Suprapubic skin (tissue), 4 donors: ENCODE results near the gene ARID4B. TPM values are rescaled to one million over a fixed set of nuclear protein-coding genes. Genes with fewer than 3 reads are reported as not detected.
A peak's percentile ranks its signal among the peaks of the same experiment; 100 is the strongest.
"Not testable (repeated sequence)": the region's sequence is repeated elsewhere in the genome, so short reads cannot be mapped to it uniquely, and the experiment has no call there.

Experiments
- DNase-seq, 2 donors: peaks; one replicate each; pipeline ENCODE4 v3.0.0-alpha.2; 2019; ENCODE audit warnings: low spot score in 2 of 2
- H3K27ac ChIP-seq: fragments of 200-600 bp; sonication (generic); one replicate; pipeline ENCODE4 v1.5.1; 2019
- H3K27me3 ChIP-seq: fragments of 200-600 bp; sonication (generic); one replicate; pipeline ENCODE4 v1.5.1; 2019
- H3K36me3 ChIP-seq: fragments of 200-600 bp; sonication (generic); one replicate; pipeline ENCODE4 v1.5.1; 2019
- H3K4me1 ChIP-seq: fragments of 200-600 bp; sonication (generic); one replicate; pipeline ENCODE4 v1.5.1; 2019
- H3K4me3 ChIP-seq: fragments of 200-600 bp; sonication (generic); one replicate; pipeline ENCODE4 v1.5.1; 2019; ENCODE audit warnings: mild to moderate bottlenecking
- H3K9me3 ChIP-seq: fragments of 200-600 bp; sonication (generic); one replicate; pipeline ENCODE4 v1.5.1; 2019
- EP300 ChIP-seq: sonication (generic); formaldehyde crosslinking; IDR thresholded peaks from one replicate; pipeline ENCODE4 v1.6.1; 2017; ENCODE audit warnings: antibody characterized with exemption
- POLR2A ChIP-seq, 2 donors: fragments of 450-650 bp; IDR thresholded peaks; one replicate each; pipeline ENCODE4 v1.6.1; 2017; ENCODE audit warnings: antibody characterized with exemption in 2 of 2, mild to moderate bottlenecking in 2 of 2, moderate library complexity in 2 of 2
- POLR2AphosphoS5 ChIP-seq, 3 donors: sonication (generic); formaldehyde crosslinking; IDR thresholded peaks; one replicate each; pipeline ENCODE4 v1.6.1; 2017; ENCODE audit warnings: antibody characterized with exemption in 3 of 3
- WGBS: methylation state at CpG from one replicate; pipeline ENCODE4 v1.1.5; 2018; 5-methylcytosine and 5-hydroxymethylcytosine counted together
- total RNA-seq, 4 donors: library from RNA; depleted of rRNA; stranded (reverse); fragments of >200 nt; gene quantifications; one replicate each; pipeline ENCODE4 v1.1.0, GENCODE V29; 2016
- TF ChIP-seq, protein P1 (sequence below), 2 donors: fragments of 200-600 bp in 1 of 2; fragments of 450-650 bp in 1 of 2; sonication (generic) in 1 of 2; IDR thresholded peaks; one replicate each; pipeline ENCODE4 v1.5.1; 2016 to 2019; ENCODE audit warnings: antibody characterized with exemption in 2 of 2, mild to moderate bottlenecking in 1 of 2, moderate library complexity in 1 of 2

The ARID4B gene
- total RNA-seq, 4 donors from 2014 or later: 21.4 to 62.7 (median 31.8) TPM

DNA sequence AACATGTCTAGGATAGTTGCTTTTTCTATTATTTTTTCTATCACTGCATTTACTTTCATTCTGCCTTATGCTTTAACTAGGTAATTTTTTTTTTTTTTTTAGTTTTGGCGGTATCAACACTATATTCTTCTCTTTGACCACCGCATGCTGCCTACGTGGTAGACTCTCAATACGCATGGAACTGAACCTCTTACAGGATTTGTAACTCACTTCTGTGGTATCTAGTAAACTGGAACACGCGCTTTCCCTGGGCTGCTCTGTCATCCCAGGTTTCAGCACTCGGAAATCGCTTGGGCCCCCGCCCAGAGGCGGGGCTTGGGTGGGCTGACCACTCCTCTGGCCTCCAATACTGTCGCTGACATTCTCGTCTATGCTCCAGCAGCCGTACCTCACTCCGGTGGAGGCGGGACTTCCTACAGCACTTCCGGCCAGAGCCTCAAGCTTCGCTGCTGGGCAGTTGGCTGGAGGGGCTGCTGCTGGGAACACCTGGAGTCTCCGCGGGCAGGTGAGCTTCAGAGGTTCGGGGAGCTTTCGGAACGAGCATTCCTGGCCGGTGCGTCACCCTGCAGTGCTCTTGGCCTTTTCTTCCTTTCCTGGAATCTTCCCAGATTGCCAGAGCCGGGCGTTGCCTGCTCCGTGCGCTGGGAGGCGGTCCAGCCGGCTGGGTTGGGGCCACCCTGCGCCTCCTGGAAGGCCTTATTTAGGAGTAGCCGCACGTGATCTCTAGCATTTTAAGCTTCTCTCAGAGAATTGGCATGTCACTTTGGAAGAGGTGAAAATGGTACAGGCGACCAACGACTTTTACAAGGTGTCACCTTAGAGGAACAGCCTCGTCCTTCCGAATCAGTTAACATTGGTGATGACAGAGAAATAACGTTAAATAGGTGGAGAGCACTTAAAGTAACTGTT, 39.3 kb upstream of the ARID4B start, which contains the start of gene TBCE:
TSS of gene TBCE (plus strand) at position 428 of the 909 bp plus-strand sequence. CDS start 12,623 bp downstream, outside the sequence.
- peaks cover 6% of the 10 kb centered on the region for H3K4me1 ChIP-seq
- H3K36me3 ChIP-seq: no peaks in the 10 kb centered on the region
- no peaks in the 10 kb centered on the region for H3K27me3 ChIP-seq
- H3K9me3 ChIP-seq: no peaks in the 10 kb centered on the region
- under 1% methylated on average over 32 of the region's 38 CpGs for WGBS
- H3K27ac ChIP-seq: peak within 1 kb of the TSS; percentile 77
- H3K4me3 ChIP-seq: peak within 1 kb of the TSS; percentile 74
- peak; percentile 97 for DNase-seq
- TF ChIP-seq POLR2AphosphoS5 (IDR thresholded peaks at IDR 0.05): peak in 2 of 3 donors; percentile 60 to 62
- peak in 1 of 2 donors; percentile 51 for TF ChIP-seq POLR2A (IDR thresholded peaks at IDR 0.05)
- TF ChIP-seq EP300: no peak

DNA sequence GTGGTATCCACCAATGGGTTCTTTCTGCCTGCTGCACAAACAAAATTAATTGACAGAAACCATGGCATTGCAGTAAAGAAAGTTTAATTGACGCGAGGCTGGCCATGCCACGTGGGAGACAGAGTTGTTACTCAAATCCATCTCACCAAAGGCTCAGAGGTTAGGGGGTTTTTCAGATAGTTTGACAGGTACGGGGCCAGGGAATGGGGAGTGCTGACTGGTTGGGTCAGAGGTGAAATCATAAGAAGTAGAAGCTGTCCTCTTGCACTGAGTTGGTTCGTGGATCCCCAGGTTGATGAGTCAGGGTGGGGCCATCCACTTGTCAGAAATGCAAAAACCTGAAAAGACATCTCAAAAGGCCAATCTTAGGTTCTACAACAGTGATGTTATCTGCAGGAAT, 38.3 kb upstream of the ARID4B start:
- 89% methylated on average over 5 of the region's 5 CpGs for WGBS
- Histone ChIP-seq H3K27me3 (no peaks in the 10 kb centered on the region), H3K27ac (no peak overlapping the region), H3K9me3 (no peaks in the 10 kb centered on the region), H3K36me3 (no peaks in the 10 kb centered on the region), H3K4me3 (no peak overlapping the region), H3K4me1 (peaks cover 6% of the 10 kb centered on the region)
- DNase-seq: no peak
- TF ChIP-seq POLR2AphosphoS5 (IDR thresholded peaks at IDR 0.05): no peak
- TF ChIP-seq, protein P1, sequence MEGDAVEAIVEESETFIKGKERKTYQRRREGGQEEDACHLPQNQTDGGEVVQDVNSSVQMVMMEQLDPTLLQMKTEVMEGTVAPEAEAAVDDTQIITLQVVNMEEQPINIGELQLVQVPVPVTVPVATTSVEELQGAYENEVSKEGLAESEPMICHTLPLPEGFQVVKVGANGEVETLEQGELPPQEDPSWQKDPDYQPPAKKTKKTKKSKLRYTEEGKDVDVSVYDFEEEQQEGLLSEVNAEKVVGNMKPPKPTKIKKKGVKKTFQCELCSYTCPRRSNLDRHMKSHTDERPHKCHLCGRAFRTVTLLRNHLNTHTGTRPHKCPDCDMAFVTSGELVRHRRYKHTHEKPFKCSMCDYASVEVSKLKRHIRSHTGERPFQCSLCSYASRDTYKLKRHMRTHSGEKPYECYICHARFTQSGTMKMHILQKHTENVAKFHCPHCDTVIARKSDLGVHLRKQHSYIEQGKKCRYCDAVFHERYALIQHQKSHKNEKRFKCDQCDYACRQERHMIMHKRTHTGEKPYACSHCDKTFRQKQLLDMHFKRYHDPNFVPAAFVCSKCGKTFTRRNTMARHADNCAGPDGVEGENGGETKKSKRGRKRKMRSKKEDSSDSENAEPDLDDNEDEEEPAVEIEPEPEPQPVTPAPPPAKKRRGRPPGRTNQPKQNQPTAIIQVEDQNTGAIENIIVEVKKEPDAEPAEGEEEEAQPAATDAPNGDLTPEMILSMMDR (IDR thresholded peaks at IDR 0.05): no peak
- no peak for TF ChIP-seq POLR2A (IDR thresholded peaks at IDR 0.05)
- TF ChIP-seq EP300: no peak

DNA sequence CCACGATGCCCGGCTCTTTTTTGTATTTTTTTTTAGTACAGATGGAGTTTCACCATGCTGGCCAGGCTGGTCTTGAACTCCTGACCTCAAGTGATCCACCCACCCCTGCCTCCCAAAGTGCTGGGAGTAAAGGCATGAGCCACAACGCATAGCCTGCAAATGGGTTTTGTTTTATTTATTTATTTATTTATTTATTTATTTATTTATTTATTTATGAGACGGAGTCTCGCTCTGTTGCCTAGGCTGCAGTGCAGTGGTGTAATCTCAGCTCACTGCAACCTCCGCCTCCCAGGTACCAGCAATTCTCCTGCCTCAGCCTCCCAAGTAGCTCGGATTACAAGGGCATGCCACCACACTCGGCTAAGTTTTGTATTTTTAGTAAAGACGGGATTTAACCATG, 36.2 kb upstream of the ARID4B start:
- 96% methylated on average over 9 of the region's 9 CpGs for WGBS
- H3K4me1 ChIP-seq, H3K27me3 ChIP-seq, H3K4me3 ChIP-seq, H3K36me3 ChIP-seq, DNase-seq, H3K9me3 ChIP-seq, H3K27ac ChIP-seq: not testable (repeated sequence)

DNA sequence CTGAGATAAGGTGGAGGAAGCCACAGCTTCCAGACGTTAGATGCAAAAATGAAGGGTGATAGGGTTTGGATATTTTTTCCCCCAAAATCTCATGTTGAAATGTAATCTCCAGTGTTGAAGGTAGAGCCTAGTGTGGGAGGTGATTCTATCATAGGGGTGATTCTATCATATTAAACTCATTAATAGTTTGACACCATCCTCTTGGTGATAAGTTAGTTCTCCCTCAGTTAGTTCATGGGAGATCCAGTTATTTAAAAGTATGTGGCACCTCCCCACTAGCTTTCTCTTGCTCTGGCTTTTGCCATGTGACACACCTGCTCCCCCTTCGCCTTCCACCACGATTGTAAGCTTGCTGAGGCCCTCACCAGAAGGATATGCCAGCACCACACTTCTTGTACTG, 30.9 kb upstream of the ARID4B start:
- H3K9me3 ChIP-seq: no peaks in the 10 kb centered on the region
- H3K27me3 ChIP-seq: no peaks in the 10 kb centered on the region
- TF ChIP-seq POLR2A (IDR thresholded peaks at IDR 0.05) (no peak), POLR2AphosphoS5 (IDR thresholded peaks at IDR 0.05) (no peak), EP300 (no peak)
- TF ChIP-seq, protein P1 (IDR thresholded peaks at IDR 0.05): no peak
- DNase-seq: no peak
- H3K4me3 ChIP-seq: no peak overlapping the region
- no peak overlapping the region for H3K27ac ChIP-seq
- H3K4me1 ChIP-seq: no peaks in the 10 kb centered on the region
- WGBS: 86% methylated on average over 3 of the region's 3 CpGs
- no peaks in the 10 kb centered on the region for H3K36me3 ChIP-seq

DNA sequence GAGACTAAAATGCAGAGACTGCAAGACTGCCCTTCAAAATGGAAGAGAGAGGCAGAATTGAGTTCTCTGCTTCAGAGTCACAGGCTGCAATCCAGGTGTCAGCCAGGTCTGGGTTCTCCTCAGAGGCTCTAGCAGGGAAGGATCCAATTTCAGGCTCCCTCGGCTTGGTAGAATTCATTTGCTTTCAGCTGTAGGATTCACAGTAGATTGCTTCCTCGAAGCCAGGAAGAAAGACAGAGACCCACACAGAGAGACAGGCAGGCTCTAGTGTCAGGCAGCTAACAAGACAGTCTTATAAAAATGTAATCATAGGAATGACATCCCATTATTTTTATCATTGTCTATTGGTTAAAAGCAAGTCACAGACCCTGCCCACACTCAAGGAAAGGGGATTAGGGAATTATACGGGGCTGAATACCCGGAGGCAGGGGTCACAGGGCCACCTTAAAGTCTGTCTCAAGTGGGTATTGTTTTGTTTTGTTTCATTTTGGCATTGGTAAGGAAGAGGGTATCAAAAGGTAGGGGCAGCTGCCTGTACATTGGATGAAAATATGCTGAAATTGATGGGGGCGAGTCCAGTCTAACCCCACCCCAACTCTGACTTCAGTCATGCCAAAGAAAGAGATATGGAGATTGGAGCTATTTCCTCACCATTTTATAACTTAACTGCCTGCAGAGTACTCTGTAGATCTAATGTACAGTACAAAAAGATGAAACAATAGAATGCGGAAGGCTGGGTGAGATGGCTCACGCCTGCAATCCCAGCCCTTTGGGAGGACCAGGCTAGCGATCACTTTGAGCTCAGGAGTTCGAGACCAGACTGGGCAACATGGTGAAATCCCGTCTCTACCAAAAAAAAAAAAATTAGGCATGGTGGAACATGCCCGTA, 29.8 kb upstream of the ARID4B start:
- Histone ChIP-seq H3K9me3 (no peaks in the 10 kb centered on the region), H3K27me3 (no peaks in the 10 kb centered on the region), H3K4me3 (no peak overlapping the region), H3K27ac (no peak overlapping the region), H3K36me3 (no peaks in the 10 kb centered on the region), H3K4me1 (no peaks in the 10 kb centered on the region)
- 63% methylated on average over 11 of the region's 11 CpGs for WGBS
- no peak for DNase-seq
- TF ChIP-seq POLR2A (IDR thresholded peaks at IDR 0.05) (no peak), POLR2AphosphoS5 (IDR thresholded peaks at IDR 0.05) (no peak), EP300 (no peak)
- TF ChIP-seq, protein P1 (IDR thresholded peaks at IDR 0.05): no peak

DNA sequence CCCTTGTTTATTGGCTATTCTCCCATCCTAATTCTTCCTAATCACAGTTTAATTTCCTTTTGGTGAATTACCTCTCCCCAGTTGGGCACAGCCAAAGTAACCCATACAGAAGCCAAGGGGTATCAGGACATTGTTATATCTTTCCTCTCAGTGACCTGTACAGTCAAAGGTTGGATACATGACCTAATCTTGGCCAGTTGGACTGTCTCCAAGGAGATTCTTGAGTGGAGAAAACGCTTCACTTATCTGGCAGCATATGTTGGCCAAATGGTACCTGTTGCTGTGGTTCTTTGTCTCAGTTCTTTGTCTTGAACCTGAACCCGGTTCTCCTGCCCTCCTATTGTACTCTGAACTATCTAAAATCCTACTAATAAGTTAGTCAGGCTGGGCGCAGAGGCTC, 23.9 kb upstream of the ARID4B start:
- H3K27ac ChIP-seq: no peak overlapping the region
- no peak for DNase-seq
- no peaks in the 10 kb centered on the region for H3K36me3 ChIP-seq
- TF ChIP-seq, protein P1 (IDR thresholded peaks at IDR 0.05): no peak
- no peak for TF ChIP-seq POLR2AphosphoS5 (IDR thresholded peaks at IDR 0.05)
- TF ChIP-seq EP300: no peak
- no peak for TF ChIP-seq POLR2A (IDR thresholded peaks at IDR 0.05)
- WGBS: 78% methylated on average over 3 of the region's 3 CpGs
- H3K27me3 ChIP-seq: no peaks in the 10 kb centered on the region
- H3K4me1 ChIP-seq: no peaks in the 10 kb centered on the region
- no peaks in the 10 kb centered on the region for H3K9me3 ChIP-seq
- no peak overlapping the region for H3K4me3 ChIP-seq
